Measurements from ENCODE around the gene ZNF836. TPM values are rescaled to one million over a fixed set of nuclear protein-coding genes. Genes with fewer than 3 reads are reported as not detected.

Gene ZNF836
- total and polyA plus RNA-seq, 2 of the 13 experiments (the other 11 are each of a cell fraction or from before 2014, with no cell fraction given): 1.6 to 5.3 TPM

GRCh38 chr19:52139252-52140031, 32.0 kb downstream of the ZNF836 start, which contains the start of gene ZNF616 (continued):
- TF ChIP-seq IRF1 (CRISPR knock-in tag; IDR thresholded peaks at IDR 0.05; ENCODE audit: low read depth): 0 out of 2 replicates have a peak, but pooled peaks have one; percentile 17
- TF ChIP-seq ZNF451 (CRISPR knock-in tag; IDR thresholded peaks at IDR 0.05): no peak
- no peak; the same call in 1 of the 2 replicates for TF ChIP-seq ZNF225 (CRISPR knock-in tag; IDR thresholded peaks at IDR 0.05)
- TF ChIP-seq AGO2 (optimal IDR thresholded peaks at IDR 0.05; ENCODE audit: low read depth, low read length): no peak
- TF ChIP-seq HNF1B (CRISPR knock-in tag; IDR thresholded peaks at IDR 0.05): no peak
- no peak for TF ChIP-seq FOXP1 (IDR thresholded peaks at IDR 0.05)
- TF ChIP-seq FOXP1 (CRISPR knock-in tag; IDR thresholded peaks at IDR 0.05): 0 out of 2 replicates have a peak, but pooled peaks have one; percentile 8
- no peak for TF ChIP-seq RBM22 (optimal IDR thresholded peaks at IDR 0.05; ENCODE audit: low read length)

GRCh38 chr19:52138983-52139251, 32.5 kb downstream of the ZNF836 start:
- WGBS (ENCODE audit: low lambda C conversion rate): under 1% methylated on average over 7 of the region's 7 CpGs
- POLR2A ChIA-PET: interaction anchor here (3.9 kb wide), 1 partner anchor 50 kb away, joined by 23 read pairs; the partner anchor contains the start of gene PPP2R1A
- intact Hi-C loops (cut with micrococcal nuclease; ENCODE audit: unreplicated experiment): loop anchor here (1.0 to 2.0 kb wide), 2 partner anchors 50 to 98 kb away; no protein-coding TSS in a partner anchor
- CTCF ChIA-PET (ENCODE audit: low intra/inter-chr PET ratio, low total read pairs): interaction anchor here (1.8 kb wide), 1 partner anchor 98 kb away, joined by 17 read pairs; no protein-coding TSS in a partner anchor
- peak overlapping the region; percentile 94 for H3K27ac ChIP-seq (ENCODE audit: extremely low read length, insufficient read depth, low read length)
- H3K9me3 ChIP-seq (ENCODE audit: low read length): peaks cover 50% of the 10 kb centered on the region
- no peak for DNase-seq (ENCODE audit: low spot score)
- H3K9ac ChIP-seq (ENCODE audit: insufficient read depth, low read depth, low read length): peak overlapping the region; percentile 94
- H3K4me1 ChIP-seq (ENCODE audit: insufficient read depth, low read length): peaks cover 25% of the 10 kb centered on the region
- ATAC-seq: no peak
- H3K27me3 ChIP-seq (ENCODE audit: control insufficient read depth in 1 of 2, insufficient read depth in 2 of 2, low read length in 2 of 2): no peaks in the 10 kb centered on the region; a peak in 1 of 5 replicates
- H3K79me2 ChIP-seq (ENCODE audit: insufficient read depth, low read length): peaks cover 24% of the 10 kb centered on the region
- H3K4me3 ChIP-seq (replicated peaks in 1 of 3; ENCODE audit: insufficient read depth in 1 of 3, low read depth in 2 of 3, low read length in 3 of 3): peak overlapping the region; percentile 92 to 96 (median 93)
- H3K36me3 ChIP-seq (replicated peaks in 1 of 2; ENCODE audit: control insufficient read depth in 1 of 2, insufficient read depth in 2 of 2, low read length in 2 of 2): peaks cover 1 to 6% of the 10 kb centered on the region in 2 experiments; a peak in 3 of 5 replicates
- H2AFZ ChIP-seq (ENCODE audit: low read length): no peak overlapping the region
- in situ Hi-C loops (cut with HindIII; ENCODE audit: extremely low pct_ligation_motif_present, low pct_unique_long_range_greater_than_20kb): loop anchor here (10.0 kb wide), 1 partner anchor 96 kb away; no protein-coding TSS in a partner anchor
- FAIRE-seq: no peak
- peak overlapping the region; percentile 93 for H3K4me2 ChIP-seq (ENCODE audit: low read depth, low read length)
- H4K20me1 ChIP-seq (ENCODE audit: insufficient read depth, low read length): no peaks in the 10 kb centered on the region
- BruUV-seq (replicated peaks): no TSS peak
- TF ChIP-seq HIVEP1 (CRISPR knock-in tag; IDR thresholded peaks at IDR 0.05): no peak
- no peak for TF ChIP-seq ZNF547 (CRISPR knock-in tag; IDR thresholded peaks at IDR 0.05)
- 0 out of 2 replicates have a peak, but pooled peaks have one; percentile 38 for TF ChIP-seq ZSCAN21 (CRISPR knock-in tag; IDR thresholded peaks at IDR 0.05; ENCODE audit: borderline replicate concordance)
- no peak for TF ChIP-seq YY1 (IDR thresholded peaks at IDR 0.05; ENCODE audit: insufficient read depth, insufficient replicate concordance, low read depth, low read length)
- TF ChIP-seq MYC (CRISPR knock-in tag; IDR thresholded peaks at IDR 0.05; ENCODE audit: borderline replicate concordance): no peak
- TF ChIP-seq ARNT2 (CRISPR knock-in tag; IDR thresholded peaks at IDR 0.05; ENCODE audit: low read depth): no peak
- TF ChIP-seq ZNF761 (CRISPR knock-in tag; conservative IDR thresholded peaks at IDR 0.05): no peak
- TF ChIP-seq PREB (CRISPR knock-in tag; IDR thresholded peaks at IDR 0.05): no peak
- 0 out of 2 replicates have a peak, but pooled peaks have one; percentile 35 for TF ChIP-seq ATF2 (CRISPR knock-in tag; IDR thresholded peaks at IDR 0.05)

Measured in HepG2 (cell line).